NCI-H2107 (cell line): ENCODE data around the gene RIPPLY2.

Experiments
- DNase-seq: peaks from one replicate; lab custom pipeline; 2025; lab: John Stamatoyannopoulos, UW

The RIPPLY2 gene

GRCh38 chr6:83905648-83906047 is 52.5 kb downstream of the RIPPLY2 start:
- no peak for DNase-seq
